HG03558 (cell line): ENCODE measurements around the gene CTNND2.
"Not testable (repeated sequence)": the region's sequence is repeated elsewhere in the genome, so short reads cannot be mapped to it uniquely, and the experiment has no call there.

Source experiments
- ATAC-seq: cut with Tn5 transposase; IDR thresholded peaks from one replicate; pipeline ENCODE4 v1.9.1; 2021; ENCODE audit warnings: moderate number of reproducible peaks; ENCODE audit not compliant: unreplicated experiment; ENCODE audit errors: extremely low read depth

The CTNND2 gene

DNA sequence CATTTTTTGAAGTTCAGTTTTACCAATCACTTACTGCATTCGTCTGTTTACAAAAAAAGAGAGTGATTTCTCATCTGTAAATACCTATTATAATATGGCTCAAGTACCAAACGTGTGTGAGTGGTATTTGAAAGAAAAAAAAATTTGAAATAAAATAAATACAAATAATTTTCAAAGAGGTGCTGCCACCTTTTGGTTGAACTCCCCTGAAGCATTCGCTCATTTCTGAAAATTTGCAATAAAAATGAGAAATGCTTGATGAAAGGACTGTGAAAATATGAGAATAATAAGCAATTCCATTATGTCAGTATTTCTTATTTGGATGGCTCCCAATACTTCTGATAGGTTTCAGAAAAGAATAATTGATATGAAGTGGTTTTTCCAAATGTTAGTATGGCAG, 409.9 kb downstream of the CTNND2 start:
- no peak for ATAC-seq

DNA sequence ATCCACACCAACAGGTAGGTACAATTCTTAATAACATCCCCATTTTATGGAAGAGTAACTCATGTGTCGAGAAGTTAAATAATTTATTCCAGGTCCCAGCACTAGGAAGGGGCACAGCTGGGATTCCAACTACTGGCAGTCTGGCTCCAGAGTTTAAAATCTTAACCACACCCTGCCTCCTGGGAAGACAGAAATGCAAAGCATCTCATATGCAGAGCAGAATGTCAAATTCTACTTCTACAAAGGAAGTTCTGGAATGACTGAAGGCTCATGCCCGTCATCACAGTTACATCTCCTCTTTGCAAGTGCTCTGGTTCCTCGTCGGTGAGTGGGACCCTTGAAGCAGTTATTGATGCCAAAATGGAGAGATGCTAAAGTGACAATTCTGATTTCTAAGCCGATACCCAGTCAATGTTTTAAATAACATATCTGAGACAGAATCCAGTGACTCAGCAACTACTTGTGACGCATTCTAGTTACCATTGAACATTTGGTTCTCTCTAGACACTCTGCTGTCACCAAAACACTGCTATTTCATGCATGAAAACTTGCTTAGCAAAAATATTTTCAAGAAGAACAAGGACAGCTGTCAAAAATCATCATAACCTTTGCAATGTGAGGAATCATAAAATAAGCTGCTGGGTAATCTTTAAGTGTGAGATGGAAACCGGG, 412.7 kb downstream of the CTNND2 start:
- no peak for ATAC-seq

- no peak for ATAC-seq
Observed at GRCh38 chr5:11483630-11484029, 420.6 kb downstream of the CTNND2 start.

DNA sequence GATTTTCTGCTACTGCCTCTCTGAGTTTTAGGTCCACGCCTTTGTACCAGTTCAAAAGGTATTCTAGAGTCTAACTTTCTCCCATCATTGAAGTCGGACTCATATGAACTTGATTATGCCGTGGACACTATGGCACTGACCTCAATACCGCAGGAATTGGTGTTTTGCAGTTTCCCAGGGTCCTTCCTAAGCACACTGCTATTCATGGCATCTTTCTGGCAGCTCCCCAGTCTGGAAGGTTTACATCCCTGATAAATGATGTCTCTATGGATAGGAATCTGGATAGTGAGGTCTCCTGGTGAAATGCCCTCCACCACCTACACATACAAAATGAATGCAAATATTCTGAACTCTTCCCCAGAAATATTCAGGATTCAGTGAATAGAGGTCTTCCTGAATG, 422.2 kb downstream of the CTNND2 start:
- ATAC-seq = no peak

- no peak for ATAC-seq
Observed at GRCh38 chr5:11477786-11478185, 426.5 kb downstream of the CTNND2 start.

- no peak for ATAC-seq
Observed at GRCh38 chr5:11476866-11477265, 427.4 kb downstream of the CTNND2 start.

DNA sequence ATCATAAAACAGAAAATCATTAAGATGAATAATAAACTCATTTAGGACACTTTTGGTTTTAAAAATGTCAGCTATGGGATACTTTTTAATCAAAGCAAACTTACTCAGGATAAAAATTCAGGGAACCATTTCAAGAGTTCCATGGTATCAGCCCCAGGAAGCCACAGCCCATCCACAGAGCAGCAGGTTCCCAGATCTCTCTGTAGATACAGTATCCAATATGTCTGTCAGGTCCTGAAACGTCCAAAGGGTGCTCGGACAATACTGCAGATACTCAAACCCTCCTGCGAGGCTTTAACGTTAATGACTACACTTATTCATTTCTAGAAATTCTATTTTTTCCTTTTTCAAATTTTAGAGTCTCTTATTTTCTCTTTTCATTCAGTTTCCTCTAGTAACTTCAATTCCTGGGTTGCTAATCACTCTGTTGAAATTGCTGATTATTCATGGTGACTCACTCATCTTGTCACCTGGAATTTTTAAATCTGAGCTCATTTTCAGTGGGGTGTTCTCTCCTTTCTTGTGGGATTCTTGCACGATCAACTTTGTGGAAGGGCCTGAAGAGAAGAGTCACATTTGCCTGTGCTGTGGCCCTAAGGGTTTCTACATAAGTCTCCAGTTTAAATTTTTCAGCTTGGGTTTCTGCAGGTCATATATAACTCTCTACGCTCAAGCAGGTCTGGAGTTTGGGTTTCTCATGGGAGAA, 435.8 kb downstream of the CTNND2 start:
- no peak for ATAC-seq

DNA sequence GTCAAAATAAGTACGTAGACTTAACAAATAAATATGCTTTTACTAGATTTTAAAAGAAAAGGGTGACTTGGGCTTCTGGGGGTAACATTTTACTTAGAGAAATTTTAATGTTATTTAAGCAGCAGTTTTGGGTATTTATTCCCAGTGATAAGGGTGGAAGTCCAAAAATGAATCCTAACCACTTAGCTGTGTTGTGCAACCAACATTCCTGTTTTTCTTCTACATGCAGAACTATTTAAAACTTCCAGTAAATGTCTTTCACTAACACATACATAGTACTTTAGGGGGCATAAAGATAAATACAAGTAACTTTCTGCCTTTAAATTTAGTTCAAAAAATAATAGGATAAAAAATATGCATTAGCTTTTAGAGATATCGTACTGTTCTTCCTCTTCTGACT, 436.7 kb downstream of the CTNND2 start:
- no peak for ATAC-seq

GRCh38 chr5:11459716-11460115, 444.5 kb downstream of the CTNND2 start:
- no peak for ATAC-seq

- no peak for ATAC-seq
Observed at GRCh38 chr5:11455505-11455904, 448.7 kb downstream of the CTNND2 start.

GRCh38 chr5:11452852-11453251, 451.4 kb downstream of the CTNND2 start:
- no peak for ATAC-seq

DNA sequence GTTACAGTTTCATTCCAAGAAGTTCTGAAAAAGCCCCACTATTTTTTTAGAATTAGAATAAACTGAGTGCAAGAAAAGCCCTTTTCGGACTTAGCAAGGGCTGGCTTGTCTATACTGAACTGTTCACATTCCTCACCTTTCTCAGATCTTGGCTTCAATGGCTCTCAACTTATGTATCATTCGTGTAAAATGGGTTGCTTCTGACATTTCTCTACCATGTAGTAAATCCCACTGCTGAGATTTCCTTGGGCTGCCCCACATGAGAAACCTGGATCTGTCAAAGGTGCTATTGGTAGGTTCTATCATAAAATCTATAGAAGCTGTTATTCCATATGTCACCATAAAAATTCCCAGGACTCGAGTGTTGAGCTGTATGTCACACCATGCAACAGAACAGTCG, 454.3 kb downstream of the CTNND2 start:
- ATAC-seq = no peak

GRCh38 chr5:11449217-11449616, 455.0 kb downstream of the CTNND2 start:
- ATAC-seq = no peak

GRCh38 chr5:11443831-11444230, 460.4 kb downstream of the CTNND2 start:
- no peak for ATAC-seq

- no peak for ATAC-seq
Observed at GRCh38 chr5:11432116-11432515, 472.1 kb downstream of the CTNND2 start.

- ATAC-seq = no peak
Observed at GRCh38 chr5:11429254-11429653, 475.0 kb downstream of the CTNND2 start.

GRCh38 chr5:11427569-11427968, 476.7 kb downstream of the CTNND2 start:
- ATAC-seq = no peak

- ATAC-seq = no peak
Observed at GRCh38 chr5:11426442-11426841, 477.8 kb downstream of the CTNND2 start.

- ATAC-seq = no peak
Observed at GRCh38 chr5:11422342-11422741, 481.9 kb downstream of the CTNND2 start.

DNA sequence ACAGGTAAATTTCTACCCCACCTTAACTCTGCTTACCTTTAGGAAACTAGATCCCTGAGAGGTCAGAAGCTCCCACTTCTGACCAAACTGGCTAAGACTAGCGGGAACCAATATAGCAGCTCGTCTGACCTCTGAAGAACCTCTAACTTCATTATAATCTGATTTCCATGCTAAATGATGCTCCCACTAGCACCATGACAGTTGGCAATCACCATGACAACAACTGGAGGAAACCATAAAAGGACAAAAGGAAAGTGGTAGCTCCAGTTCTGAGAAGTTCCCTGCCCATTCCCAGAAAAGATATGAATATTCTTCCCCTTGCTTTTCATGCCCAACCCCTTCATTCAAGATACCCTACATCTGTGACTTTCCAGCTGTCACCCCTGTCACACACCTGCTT, 483.3 kb downstream of the CTNND2 start:
- no peak for ATAC-seq

GRCh38 chr5:11415751-11416150, 488.5 kb downstream of the CTNND2 start:
- ATAC-seq = no peak

DNA sequence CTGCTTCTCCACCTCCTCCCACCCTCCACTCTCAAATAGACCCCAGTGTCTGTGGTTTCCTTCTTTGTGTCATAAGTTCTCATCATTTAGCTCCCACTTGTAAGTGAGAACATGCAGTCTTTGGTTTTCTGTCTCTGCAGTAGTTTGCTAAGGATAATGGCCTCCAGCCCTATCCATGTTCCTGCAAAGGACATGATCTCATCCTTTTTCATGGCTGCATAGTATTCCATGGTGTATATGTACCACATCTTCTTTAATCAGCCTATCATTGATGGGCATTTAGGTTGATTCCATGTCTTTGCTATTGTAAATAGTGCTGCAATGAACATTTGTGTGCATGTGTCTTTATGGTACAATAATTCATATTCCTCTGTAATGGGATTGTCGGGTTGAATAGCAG, 489.5 kb downstream of the CTNND2 start:
- not testable (repeated sequence) for ATAC-seq
